HG03139 (cell line): ENCODE results near the gene PEX3.
"Not testable (repeated sequence)": the region's sequence is repeated elsewhere in the genome, so short reads cannot be mapped to it uniquely, and the experiment has no call there.

Experiments used
- ATAC-seq: cut with Tn5 transposase; IDR thresholded peaks from one replicate; pipeline ENCODE4 v1.9.1; 2021; ENCODE audit not compliant: unreplicated experiment

PEX3 gene

DNA sequence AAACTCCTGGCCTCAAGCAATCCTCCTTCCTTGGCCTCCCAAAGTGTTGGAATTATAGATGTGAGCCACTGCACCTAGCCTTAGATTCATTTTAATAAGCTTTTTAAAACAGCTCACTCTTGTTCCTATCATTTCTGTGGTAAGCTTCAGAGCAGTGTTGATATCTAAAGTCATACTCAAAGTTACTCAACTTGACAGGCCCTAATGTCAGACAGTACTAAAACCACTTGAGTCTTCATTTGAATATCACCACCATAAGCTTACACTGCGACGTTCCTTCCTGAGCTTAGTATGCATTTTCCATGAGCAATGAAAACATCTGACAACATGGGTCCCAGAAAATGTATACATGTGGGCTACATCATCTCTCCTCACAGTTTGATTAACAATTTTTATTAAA lies 54.9 kb downstream of the PEX3 start:
- no peak for ATAC-seq

DNA sequence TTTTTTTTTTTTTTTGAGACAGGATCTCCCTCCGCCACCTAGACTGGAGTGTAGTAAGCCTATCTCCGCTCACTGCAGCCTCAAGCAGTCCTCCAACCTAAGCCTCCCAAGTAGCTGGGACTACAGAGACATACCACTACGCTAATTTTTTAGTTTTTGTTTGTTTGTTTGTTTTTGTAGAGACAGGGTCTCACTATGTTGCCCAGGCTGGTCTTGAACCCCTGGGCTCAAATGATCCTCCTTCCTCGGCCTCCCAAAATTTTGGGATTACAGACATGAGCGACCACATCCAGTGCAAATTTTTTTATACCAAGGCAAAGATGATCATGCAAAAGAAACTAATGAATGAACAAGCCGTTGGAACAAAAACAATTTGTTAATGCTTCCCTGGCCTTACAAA lies 55.6 kb downstream of the PEX3 start:
- ATAC-seq, result no peak

DNA sequence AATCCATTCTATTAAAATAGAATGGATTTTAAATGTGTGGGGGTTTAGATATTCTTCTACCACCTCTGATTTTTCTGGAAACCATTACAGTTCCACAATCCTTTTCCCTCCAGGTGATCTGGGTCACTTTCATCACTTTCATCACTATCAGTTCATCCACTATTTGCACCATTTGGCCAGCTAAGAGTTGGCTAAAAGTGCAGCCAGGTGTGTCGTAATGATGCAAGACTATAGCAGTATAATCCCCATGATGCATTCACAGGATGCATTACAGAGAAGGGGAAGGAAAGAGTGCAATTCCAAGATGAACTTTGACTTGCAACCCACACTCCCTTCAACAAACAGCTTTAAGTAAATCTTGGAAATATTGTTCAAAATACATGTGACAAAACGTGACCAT lies 56.0 kb downstream of the PEX3 start:
- no peak for ATAC-seq

DNA sequence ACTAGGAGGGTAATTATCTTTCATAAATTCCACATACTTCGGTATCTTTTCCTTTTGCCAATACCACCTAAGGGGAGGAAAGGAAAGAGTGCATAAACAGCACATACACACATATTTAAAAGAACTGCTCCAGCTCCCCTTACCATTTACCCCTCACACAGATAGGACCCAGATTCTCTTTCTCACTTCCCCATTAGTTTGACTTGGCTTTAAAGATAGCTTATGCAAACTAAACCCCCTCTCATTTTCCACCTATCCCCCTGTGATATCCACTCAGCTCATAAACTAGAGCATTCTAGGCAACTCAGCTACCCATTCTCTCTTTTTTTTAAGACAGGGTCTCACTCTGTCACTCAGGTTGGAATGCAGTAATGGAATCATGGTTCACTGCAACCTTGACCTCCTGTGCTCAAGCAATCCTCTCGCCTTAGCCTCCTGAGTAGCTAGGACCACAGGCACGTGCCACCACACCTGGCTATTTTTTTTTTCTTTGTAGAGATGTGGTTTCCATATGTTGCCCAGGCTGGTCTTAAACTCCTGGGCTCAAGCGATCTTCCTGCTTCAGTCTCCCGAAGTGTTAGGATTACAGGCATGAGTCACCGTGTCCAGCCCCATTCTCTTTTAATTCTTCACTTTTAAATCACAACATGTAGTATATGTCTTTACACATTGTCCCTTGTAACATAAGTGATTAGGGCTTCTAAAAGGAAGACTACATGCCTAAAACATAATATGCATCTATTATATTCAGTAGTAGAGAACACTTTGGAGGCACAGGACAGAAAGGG lies 56.9 kb downstream of the PEX3 start:
- ATAC-seq, result peak; percentile 35

DNA sequence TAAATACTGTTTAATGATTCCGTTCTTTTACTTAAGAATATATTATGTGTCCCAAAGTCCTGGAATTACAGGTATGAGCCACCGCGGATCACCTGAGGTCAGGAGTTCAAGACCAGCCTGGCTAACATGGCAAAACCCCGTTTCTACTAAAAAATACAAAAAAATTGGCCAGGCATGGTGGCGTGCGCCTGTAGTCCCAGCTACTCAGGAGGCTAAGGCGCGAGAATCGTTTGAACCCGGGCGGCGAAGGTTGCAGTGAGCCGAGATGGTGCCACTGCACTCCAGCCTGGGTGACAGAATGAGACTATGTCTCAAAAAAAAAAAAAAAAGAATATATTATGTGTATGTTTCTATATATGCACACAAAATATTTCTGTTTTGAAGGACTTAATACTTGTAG lies 59.7 kb downstream of the PEX3 start:
- not testable (repeated sequence) for ATAC-seq

DNA sequence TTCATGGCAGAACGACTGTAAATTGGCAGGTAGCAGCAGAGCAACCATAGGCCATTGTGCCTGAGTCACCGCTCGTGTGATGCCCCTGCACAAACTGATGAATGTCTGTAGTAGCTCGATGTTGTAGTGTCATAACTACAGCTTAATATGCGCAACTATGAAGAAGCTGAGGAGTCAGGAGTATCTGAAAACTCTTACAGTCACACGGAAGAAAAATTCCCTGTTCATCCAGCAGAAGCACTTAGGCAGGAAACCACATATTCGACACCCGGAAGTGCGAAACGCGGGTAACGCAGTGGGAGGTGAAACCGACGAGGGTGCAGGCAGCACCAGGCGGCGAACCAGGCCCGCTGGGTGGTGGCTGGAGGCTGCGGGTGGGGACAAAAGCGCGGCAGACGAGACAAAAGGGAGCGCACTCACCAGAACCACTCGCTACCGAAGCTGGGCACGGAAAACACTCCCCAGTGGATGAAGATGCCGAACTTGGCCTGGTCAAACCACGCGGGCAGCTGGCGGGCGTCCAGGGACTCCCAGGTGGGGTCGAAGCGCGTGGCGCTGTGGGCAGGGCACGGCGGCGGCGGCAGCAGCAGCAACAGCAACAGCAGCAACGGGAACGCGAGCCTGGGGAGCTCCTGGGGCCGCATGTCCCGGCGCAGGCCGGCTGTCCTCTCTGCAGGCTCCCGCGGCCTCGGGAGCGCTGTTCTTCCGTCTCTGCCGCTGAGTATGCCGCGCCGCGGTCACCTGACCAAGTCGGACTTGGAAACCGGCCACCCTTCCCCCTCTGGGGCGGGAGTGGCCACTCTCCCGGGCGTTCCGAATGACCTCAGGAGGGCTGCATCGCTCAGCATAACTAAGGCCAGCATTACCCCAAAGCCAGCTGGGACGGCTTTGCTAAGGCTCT lies 60.6 kb downstream of the PEX3 start, which contains the start of gene FUCA2:
TSS of gene FUCA2 (minus strand) at position 730 of the 901 bp plus-strand sequence. CDS start at position 644, 86 bp downstream.
- peak; percentile 49 for ATAC-seq

DNA sequence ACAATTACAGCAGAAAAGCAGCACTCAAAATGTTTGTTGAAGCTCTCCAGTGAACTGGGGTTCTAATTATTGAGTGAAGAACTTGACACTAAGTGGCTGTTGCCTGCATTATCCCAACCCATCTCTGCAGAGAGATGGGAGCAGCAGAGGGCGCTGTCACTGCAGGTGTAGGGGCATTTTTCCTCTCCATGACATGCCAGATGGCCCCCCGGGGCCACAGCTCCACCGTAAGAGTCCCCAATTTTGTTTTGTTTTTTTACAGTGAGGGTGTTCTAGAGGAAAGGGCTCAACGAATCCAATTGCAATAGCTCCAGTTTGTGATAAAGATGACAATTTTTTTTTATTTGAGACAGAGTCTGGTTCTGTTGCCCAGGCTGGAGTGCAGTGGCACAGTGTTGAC lies 62.8 kb downstream of the PEX3 start:
- no peak for ATAC-seq

DNA sequence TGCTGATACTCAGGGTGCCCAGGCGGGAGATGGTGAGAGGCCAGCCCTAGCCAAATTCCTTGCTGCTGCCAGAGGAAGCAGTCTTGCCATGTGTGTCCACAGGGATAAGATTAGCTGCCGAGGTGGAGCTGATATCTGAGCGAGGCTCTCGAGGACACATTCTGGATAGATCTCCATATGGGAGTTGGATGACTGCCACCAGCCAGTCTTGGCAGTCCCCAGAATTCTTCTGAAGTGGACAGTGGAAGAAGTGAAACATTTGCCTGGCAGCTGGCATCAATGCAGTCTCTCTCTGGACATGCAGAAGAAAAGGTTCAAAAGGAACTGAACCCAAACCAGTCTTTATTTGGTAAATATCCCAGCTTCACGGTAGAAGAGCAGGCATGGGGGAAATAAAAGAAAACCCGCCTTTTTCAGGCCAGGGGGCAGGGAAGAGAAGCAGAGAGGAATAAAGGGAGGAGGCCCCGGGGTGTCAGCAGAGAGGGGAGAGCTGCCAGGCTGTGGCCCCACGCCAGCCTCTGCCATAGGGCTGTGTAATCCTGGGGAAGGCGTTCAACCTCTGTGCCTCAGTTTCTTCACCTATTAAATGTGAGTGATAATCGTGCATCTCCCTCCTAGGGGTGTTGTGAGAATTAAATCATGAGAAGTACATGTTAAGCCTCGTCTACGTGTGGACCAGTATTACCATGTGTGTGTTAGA lies 64.6 kb downstream of the PEX3 start:
- ATAC-seq, result no peak

DNA sequence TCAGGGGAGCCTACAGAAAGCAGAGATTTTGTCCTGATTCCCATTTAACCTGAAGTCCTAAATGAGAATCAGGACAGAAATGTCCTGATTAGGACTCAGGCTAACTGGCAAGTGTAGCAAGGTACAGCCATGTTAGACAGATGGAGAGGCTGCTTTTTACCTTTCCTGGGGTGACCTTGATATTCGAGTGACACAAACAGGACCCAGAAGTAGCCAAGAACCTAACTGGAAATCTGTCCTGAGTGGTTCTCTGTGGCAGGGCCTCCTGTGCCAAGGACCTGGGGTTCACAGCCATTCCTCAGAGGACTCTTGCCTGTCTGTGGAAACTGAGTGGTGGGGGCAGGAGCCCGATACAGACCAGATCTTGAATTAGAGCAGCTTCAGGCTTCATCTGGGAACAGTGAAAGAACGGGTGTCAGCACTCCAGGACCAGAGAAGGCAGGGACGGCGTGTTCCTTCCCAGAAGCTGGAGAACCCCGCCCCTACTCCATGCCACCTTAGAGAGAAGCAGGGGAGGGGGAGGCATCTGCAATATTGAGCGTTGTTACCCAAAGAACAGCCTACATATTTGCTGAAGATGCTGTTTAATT lies 65.3 kb downstream of the PEX3 start:
- ATAC-seq, result no peak

DNA sequence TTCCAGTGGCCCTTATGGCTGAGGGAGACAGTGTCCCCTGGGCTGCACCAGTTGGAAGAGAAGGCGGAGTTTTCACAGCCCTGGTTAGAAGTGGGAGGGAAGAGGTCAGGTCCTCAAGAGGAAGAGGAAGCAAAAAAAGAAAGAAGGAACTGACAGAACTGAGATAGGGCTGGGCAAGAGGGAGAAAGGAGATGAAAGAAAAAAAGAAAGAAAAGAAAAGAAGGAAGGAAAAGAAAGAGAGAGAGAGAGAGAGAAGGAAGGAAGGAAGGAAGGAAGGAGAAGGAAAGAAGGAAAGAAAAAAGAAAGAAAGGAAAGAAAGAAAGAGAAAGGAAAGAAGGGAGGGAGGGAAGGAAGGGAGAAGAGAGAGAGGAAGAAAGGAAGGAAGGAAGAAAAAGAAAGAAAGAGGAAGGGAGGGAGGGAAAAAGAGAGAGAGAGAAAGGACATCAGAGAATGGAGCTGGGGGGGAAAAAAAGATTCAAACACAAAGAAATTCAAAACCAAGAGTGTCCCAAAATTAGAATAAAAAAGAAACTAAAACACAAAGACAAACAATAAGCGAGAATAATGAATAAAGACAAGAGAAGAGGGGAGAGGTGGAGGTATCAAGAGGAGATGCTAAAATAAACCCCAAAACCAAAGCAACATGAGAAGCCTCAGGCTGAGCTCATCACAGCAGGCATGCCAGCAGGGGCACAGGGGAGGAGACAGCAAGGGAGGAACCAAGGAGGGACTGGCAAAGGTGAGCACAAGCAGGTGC lies 66.3 kb downstream of the PEX3 start:
- no peak for ATAC-seq

DNA sequence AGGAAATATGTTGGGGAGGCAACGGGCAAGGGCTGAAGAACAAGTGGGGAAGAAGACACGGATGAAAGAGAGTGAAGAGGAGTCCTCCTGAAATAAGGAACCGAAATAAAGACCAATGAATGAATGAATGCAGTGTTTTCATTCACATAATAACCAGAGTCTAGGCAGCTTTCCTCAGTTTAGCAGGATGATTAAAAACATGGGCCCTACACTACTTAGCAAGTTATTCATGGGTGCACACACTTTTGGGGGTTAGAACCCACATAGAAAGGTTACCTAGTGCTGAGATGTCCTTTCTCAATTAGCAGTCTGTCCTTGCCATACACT lies 66.8 kb downstream of the PEX3 start:
- no peak for ATAC-seq

DNA sequence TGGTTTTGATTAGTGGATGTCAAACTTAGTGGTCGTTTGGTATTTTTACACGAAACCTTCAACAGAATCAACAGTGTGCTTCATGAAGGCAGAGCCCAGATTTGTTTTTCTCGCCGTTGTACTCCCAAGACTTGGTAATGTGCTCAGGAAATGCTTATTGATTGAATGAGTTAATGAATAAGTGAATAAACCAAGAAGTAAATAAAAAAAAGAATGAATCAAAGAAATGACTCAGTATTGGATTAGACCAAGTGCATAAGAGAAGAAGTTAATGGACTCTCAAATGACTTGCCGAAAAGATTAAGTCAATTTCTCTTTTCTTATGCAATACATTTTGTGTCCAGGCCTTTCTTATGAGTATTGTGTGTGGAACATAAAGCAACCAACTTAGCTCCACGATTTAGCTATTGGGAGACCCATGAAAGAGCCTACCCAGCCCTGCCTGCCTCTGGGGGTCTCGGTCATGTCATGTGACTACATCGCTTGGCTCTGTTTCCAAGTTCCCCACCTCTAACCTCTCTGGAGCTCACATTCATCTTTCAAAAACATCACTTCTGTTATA lies 71.5 kb downstream of the PEX3 start:
- no peak for ATAC-seq

DNA sequence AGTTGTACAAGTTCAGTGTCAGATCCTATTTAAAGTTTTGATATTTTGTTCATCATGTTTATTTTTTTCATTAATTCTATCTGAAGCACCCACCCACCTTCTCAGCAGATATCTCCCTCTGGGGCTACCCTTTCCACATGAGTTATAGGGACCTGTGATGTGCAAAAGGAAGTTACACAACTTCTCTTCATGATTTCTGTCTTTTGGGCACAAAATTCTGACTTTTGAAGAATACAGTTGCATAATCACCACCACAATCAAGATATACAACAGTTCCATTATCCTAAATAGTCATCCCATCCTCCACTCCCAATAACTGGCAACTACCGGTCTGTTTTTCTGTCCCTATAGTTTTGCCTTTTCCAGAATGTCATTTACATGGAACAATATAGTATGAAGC lies 74.8 kb downstream of the PEX3 start:
- ATAC-seq, result no peak

DNA sequence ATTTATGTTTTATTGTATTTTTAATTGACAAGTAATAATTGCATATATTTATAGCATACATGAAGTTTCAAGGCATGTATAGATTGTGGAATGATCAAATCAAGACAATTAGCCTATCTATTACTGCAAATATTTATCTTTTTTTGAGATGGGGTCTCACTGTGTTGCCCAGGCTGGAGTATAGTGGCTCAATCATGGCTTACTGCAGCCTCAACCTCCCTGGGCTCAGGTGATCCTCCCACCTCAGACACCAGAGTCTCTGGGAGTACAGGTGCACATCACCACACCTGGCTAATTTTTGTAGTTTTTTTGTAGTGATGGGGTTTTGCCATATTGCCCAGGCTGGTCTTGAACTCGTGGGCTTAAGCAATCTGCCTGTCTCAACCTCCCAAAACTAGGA lies 77.1 kb downstream of the PEX3 start:
- no peak for ATAC-seq

DNA sequence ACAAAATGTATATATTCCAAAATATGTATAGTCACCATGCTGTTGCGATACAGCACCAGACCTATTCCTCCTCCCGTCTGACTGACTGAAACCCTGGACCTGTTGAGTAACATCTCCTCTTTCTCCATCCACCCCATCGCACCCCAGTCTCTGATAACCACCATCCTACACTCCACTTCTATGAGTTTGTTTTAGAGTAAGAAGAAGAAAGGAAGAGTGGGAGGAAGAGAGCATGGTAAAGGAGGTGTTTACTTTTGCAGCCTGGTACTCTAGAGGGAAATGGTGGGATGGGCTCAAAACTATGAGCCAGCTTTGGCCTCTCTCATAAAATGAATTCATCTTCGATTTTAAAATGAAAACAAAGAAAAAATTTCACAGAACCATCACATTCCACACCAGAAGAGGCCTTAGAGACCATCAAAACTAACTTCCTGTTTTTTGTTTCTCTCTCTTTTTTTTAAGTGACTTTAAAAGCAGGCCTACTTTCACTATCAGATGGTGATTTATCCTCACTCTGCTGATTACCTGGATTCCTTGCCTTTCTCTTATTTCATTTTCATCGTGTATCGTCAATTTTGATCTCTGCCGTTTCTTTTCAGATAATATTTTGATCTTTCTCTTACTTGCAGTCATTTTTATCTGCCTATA lies 77.7 kb downstream of the PEX3 start:
- peak; percentile 61 for ATAC-seq

DNA sequence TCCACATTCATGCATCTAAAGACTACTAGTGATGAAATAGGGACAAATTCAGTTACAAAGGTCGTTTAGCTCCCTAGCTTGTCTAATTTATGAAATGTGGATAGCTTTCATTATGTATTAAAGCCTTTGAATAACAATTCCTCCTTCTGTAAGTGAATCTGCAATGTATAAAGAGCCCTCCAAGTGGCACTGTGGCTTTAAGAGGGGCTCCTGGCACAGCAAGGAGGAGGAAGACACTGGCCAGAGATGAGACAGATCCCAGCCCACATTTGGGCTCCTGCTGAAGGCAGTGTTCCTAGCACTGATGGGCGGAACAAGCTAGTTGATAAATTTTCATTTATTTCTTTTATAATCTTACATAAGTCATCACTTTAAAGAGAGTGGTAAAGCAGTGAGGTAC lies 78.5 kb downstream of the PEX3 start:
- no peak for ATAC-seq

DNA sequence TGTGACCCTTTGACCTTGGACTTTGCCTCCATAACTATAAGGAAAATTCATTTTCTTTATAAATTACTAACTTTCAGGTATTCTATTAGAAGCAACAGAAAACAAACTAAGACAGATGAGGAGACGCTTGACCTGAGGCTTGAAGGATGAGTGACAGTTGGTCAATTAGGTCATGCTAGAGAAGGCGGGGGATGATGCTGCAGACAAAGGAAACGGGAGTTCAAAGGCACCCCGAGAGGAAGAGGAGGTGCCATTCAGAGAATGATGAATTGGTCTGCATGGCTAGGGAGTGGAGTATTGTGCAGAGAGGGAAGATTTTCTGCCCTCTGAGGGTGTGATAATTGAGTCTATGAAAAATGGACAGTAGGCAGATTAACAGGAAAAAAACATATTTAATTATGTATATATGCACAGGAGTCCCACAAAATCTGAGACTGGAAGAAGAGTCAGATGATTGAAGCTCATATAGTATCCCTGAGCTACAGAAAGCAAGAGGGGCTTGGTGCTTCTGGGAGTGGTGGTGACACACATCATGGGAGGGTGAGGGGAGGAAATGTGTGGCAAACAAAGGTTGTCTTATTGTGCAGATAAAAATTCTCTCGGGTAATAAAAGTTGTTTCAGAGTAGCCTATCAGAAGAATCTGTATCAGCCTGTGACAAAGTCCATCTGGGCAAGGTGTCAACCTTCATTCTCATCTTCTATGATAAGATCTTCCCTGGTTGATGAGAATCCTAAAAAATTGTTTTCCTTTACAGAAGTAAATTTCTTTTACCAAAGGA lies 81.3 kb downstream of the PEX3 start:
- no peak for ATAC-seq

DNA sequence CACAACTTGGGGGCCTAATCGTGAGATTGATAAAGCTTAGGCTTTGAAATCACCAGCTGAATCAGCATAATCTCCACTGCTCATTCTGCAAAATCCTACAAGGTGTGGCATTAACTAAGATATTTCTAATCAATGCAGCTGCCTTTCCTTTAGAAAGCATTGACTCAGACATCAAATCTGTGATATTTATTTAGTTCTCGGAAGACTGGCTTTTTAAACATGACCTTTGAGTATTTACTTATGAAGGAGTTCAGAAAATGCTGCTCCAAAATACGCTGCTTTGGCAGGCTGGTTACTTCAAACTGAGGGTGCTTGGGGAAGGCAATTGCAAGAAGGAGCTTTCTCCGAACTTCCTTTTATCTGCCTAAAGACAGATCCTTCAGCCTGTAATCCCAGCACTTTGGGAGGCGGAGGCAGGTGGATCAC lies 84.6 kb downstream of the PEX3 start:
- no peak for ATAC-seq

DNA sequence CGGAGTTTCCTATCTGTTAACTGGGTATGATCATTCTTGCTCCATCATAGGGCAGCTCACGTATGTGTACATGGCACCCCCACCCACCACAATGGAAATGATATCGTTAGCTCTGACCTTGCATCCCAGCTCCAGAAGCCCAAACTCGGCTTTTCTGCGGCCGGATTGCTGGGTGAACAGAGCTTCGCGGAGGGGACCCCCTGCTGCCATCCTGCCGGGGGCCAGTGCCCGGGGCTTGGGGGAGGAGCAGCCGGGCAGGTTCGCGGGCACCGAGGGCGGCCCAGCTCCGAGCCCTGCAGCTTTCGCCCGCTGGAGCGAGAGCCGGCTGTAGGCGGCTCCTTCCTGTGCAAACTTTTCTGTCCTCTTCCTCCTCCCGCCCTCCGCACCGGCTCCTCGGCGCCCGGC lies 85.9 kb downstream of the PEX3 start:
- peak; percentile 58 for ATAC-seq
